ENCODE results near the gene CFAP299. TPM values are rescaled to one million over a fixed set of nuclear protein-coding genes. Genes with fewer than 3 reads are reported as not detected.

Gene CFAP299
- total and polyA plus RNA-seq, 4 donors = not detected

DNA sequence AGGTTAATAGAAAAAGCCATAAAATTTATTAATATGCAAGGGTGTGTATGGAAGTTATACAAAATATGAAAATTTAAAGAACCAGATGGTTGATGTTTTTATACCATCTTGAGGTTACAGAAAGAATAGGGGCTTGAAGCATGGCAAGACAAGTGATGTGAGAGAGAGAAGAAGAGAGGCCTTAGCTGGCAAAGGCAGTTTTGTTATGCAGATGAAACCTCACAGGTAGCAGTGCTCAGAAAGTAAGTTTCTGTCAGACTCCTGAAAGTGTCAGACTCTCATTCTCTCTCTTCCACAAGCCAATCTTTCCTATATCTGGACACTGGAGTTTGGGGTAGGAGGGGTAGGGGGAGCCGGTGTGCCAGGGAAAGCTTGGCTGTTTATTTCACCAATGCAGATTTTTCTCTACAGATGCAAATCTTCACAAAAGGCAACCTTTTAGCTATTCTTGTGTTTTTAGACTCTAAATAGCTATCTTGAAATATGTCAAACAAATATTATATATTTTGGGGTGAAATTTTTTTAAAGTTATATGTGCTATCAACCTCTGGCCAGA is 124.5 kb downstream of the CFAP299 start:
- no peaks in the 10 kb centered on the region for H3K27me3 ChIP-seq (ENCODE audit: control insufficient read depth in 1 of 2, insufficient read depth in 2 of 2, low read length in 1 of 2)
- intact Hi-C loops (cut with DNase I) = no loop called here
- WGBS, 2 donors = 41 to 49% methylated on average over 1 of the region's 1 CpG
- no peaks in the 10 kb centered on the region for H3K36me3 ChIP-seq (ENCODE audit: control insufficient read depth in 1 of 2, insufficient read depth in 2 of 2, low read length in 1 of 2)
- ATAC-seq (ENCODE audit: low FRiP score) = no peak
- no peak for DNase-seq
- H3K4me3 ChIP-seq (ENCODE audit: low read length in 2 of 2) = no peak overlapping the region
- no peak overlapping the region for H3K27ac ChIP-seq (ENCODE audit: low read depth in 1 of 2, low read length in 2 of 2)
- no peaks in the 10 kb centered on the region for H3K9me3 ChIP-seq (ENCODE audit: control insufficient read depth, low read length)
- H3K4me1 ChIP-seq (ENCODE audit: control insufficient read depth in 1 of 2, insufficient read depth in 2 of 2, low read length in 2 of 2) = no peaks in the 10 kb centered on the region

DNA sequence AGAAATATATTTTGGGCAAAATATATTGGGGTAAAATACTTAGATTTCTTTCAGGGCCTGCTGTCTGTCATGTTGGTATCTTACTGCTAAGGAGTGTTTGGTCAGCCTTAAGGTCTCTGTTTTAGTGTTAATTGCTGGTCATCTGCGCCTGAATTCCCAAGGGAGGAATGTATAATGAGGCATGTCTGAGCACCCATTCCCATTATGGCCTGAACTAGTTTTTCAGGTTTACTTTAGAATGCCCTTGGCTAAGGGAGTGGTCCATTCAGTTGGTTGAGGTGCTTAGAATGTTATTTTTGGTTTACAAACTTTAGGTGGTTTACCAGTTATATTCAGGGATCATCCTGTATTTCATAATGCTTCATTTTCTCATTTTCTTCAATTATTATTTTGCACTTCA is 125.9 kb downstream of the CFAP299 start:
- WGBS, 2 donors = 54 to 70% methylated on average over 1 of the region's 1 CpG
- no peak for ATAC-seq (ENCODE audit: low FRiP score)
- Histone ChIP-seq H3K36me3 (ENCODE audit: control insufficient read depth in 1 of 2, insufficient read depth in 2 of 2, low read length in 1 of 2) (no peaks in the 10 kb centered on the region), H3K27ac (ENCODE audit: low read depth in 1 of 2, low read length in 2 of 2) (no peak overlapping the region), H3K27me3 (ENCODE audit: control insufficient read depth in 1 of 2, insufficient read depth in 2 of 2, low read length in 1 of 2) (no peaks in the 10 kb centered on the region), H3K4me1 (ENCODE audit: control insufficient read depth in 1 of 2, insufficient read depth in 2 of 2, low read length in 2 of 2) (no peaks in the 10 kb centered on the region), H3K4me3 (ENCODE audit: low read length in 2 of 2) (no peak overlapping the region), H3K9me3 (ENCODE audit: control insufficient read depth, low read length) (no peaks in the 10 kb centered on the region)
- intact Hi-C loops (cut with DNase I) = no loop called here
- no peak for DNase-seq

DNA sequence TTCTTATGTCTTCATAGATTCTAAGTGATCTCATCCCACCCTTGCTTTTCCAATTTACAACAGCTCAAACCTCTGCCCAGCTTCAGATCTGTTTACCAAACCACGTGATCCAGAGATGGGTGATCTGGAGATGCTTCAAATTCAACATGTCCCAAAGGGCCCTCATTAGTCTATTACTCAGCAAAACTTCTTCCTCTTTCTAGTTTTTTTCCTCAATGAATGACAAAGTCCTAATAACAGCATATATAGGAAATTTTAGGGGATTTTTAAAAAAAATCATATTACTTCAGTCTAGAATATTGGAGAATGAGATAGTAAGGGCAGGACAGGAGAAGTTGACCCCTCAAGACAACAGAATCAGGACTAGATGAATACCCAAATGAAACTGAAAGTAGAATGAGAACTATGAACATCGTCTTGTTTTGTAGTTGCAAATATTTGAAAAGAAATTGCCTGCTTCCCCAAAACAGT is 127.1 kb downstream of the CFAP299 start:
- no peak for ATAC-seq (ENCODE audit: low FRiP score)
- H3K36me3 ChIP-seq (ENCODE audit: control insufficient read depth in 1 of 2, insufficient read depth in 2 of 2, low read length in 1 of 2) = no peaks in the 10 kb centered on the region
- intact Hi-C loops (cut with DNase I) = no loop called here
- no peak overlapping the region for H3K27ac ChIP-seq (ENCODE audit: low read depth in 1 of 2, low read length in 2 of 2)
- WGBS, 2 donors = 69 to 76% methylated on average over 2 of the region's 2 CpGs
- H3K4me1 ChIP-seq (ENCODE audit: control insufficient read depth in 1 of 2, insufficient read depth in 2 of 2, low read length in 2 of 2) = no peaks in the 10 kb centered on the region
- no peaks in the 10 kb centered on the region for H3K9me3 ChIP-seq (ENCODE audit: control insufficient read depth, low read length)
- H3K27me3 ChIP-seq (ENCODE audit: control insufficient read depth in 1 of 2, insufficient read depth in 2 of 2, low read length in 1 of 2) = no peaks in the 10 kb centered on the region
- DNase-seq = no peak
- H3K4me3 ChIP-seq (ENCODE audit: low read length in 2 of 2) = no peak overlapping the region

DNA sequence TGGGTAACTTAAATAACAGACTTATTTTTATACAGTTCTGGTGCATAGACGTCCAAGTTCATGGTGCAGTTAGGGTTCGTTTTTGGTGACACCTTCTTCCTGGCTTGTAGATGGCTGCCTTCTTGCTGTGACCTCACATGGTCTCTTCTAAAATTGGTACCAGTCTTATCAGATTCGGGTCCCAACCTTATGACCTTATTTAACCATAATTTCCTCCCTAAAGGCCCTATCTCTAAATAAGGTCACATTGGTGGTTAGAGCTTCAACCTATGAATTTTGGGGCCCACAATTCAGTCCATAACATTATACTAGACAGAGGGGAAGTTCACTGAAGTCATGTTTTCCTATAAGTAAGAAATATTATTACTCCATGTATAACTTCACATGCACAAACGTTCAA is 128.0 kb downstream of the CFAP299 start:
- Histone ChIP-seq H3K27ac (ENCODE audit: low read depth in 1 of 2, low read length in 2 of 2) (no peak overlapping the region), H3K4me3 (ENCODE audit: low read length in 2 of 2) (no peak overlapping the region), H3K27me3 (ENCODE audit: control insufficient read depth in 1 of 2, insufficient read depth in 2 of 2, low read length in 1 of 2) (no peaks in the 10 kb centered on the region), H3K36me3 (ENCODE audit: control insufficient read depth in 1 of 2, insufficient read depth in 2 of 2, low read length in 1 of 2) (no peaks in the 10 kb centered on the region), H3K9me3 (ENCODE audit: control insufficient read depth, low read length) (no peaks in the 10 kb centered on the region), H3K4me1 (ENCODE audit: control insufficient read depth in 1 of 2, insufficient read depth in 2 of 2, low read length in 2 of 2) (no peaks in the 10 kb centered on the region)
- DNase-seq = no peak
- intact Hi-C loops (cut with DNase I) = no loop called here
- 38 to 48% methylated on average over 4 of the region's 4 CpGs for WGBS, 2 donors
- no peak for ATAC-seq (ENCODE audit: low FRiP score)

DNA sequence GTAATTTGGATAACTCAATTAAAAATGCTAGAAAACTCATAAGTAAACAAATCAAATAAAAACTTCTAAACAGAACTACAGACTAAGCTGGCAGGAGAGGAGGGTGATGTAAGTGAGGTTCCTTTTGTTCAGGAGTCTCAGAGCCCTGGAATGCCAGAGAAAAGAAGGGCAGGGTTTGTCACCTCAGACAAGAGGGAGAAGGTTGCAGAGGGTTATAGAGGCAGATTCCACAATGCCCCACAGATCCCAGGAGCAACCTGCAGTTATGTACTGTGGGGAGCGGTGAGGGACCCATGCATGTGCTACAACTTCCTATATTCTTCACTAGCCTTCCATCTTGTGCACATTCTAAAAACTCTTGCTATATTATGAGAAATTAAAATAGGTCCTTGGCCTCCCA is 129.7 kb downstream of the CFAP299 start:
- intact Hi-C loops (cut with DNase I) = no loop called here
- WGBS, 2 donors = 97 to 100% methylated on average over 1 of the region's 1 CpG
- Histone ChIP-seq H3K9me3 (ENCODE audit: control insufficient read depth, low read length) (no peaks in the 10 kb centered on the region), H3K36me3 (ENCODE audit: control insufficient read depth in 1 of 2, insufficient read depth in 2 of 2, low read length in 1 of 2) (no peaks in the 10 kb centered on the region), H3K27ac (ENCODE audit: low read depth in 1 of 2, low read length in 2 of 2) (no peak overlapping the region), H3K4me3 (ENCODE audit: low read length in 2 of 2) (no peak overlapping the region), H3K27me3 (ENCODE audit: control insufficient read depth in 1 of 2, insufficient read depth in 2 of 2, low read length in 1 of 2) (no peaks in the 10 kb centered on the region), H3K4me1 (ENCODE audit: control insufficient read depth in 1 of 2, insufficient read depth in 2 of 2, low read length in 2 of 2) (no peaks in the 10 kb centered on the region)
- ATAC-seq (ENCODE audit: low FRiP score) (no peak), DNase-seq (no peak)

DNA sequence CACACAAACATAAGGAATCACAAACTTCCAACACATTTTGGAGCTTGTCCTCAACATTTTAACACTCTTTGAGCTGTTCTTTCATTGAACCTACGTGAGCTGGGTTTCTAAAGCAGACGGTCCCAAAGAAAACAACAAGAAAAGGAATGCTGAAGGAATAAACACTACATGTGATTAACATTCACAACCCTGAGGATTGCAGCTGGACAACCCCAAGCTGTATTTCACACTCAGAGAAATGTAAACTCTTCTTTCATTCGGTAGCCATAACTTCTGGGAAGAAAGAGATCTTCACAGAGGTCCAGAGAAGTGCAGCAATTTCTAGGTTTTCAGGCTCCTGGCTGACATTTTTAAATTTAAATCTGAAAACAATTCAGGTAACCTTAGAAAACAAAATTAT is 130.2 kb downstream of the CFAP299 start:
- 36 to 52% methylated on average over 3 of the region's 3 CpGs for whole genome bisulfite sequencing, 2 donors
- Histone ChIP-seq H3K27ac (ENCODE audit: low read depth in 1 of 2, low read length in 2 of 2) (no peak overlapping the region), H3K4me1 (ENCODE audit: control insufficient read depth in 1 of 2, insufficient read depth in 2 of 2, low read length in 2 of 2) (no peaks in the 10 kb centered on the region), H3K4me3 (ENCODE audit: low read length in 2 of 2) (no peak overlapping the region), H3K9me3 (ENCODE audit: control insufficient read depth, low read length) (no peaks in the 10 kb centered on the region), H3K36me3 (ENCODE audit: control insufficient read depth in 1 of 2, insufficient read depth in 2 of 2, low read length in 1 of 2) (no peaks in the 10 kb centered on the region), H3K27me3 (ENCODE audit: control insufficient read depth in 1 of 2, insufficient read depth in 2 of 2, low read length in 1 of 2) (no peaks in the 10 kb centered on the region)
- ATAC-seq (ENCODE audit: low FRiP score) (no peak), DNase-seq (no peak)
- intact Hi-C loops (cut with DNase I) = no loop called here

DNA sequence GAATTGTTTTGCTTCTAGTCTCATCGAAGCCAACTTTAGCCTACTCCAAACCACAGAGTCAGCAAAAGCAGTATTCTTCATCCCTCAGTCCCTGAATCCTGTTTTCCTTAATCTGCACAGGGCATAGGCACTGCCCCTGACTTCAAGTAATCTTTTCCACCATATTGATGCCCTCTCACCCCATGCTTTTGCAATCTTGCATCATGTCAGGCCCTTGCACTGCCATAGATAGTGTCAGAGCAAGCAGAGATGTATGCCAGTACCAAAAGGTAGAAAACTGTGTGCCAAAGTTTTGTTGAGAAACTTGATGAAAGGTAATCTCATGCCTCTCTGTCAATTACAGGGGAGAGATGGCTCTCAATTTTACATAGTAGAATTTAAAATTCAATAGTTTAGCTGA is 131.1 kb downstream of the CFAP299 start:
- intact Hi-C loops (cut with DNase I) = no loop called here
- 80 to 87% methylated on average over 1 of the region's 1 CpG for WGBS, 2 donors
- Histone ChIP-seq H3K9me3 (ENCODE audit: control insufficient read depth, low read length) (no peaks in the 10 kb centered on the region), H3K27ac (ENCODE audit: low read depth in 1 of 2, low read length in 2 of 2) (no peak overlapping the region), H3K27me3 (ENCODE audit: control insufficient read depth in 1 of 2, insufficient read depth in 2 of 2, low read length in 1 of 2) (no peaks in the 10 kb centered on the region), H3K36me3 (ENCODE audit: control insufficient read depth in 1 of 2, insufficient read depth in 2 of 2, low read length in 1 of 2) (no peaks in the 10 kb centered on the region), H3K4me1 (ENCODE audit: control insufficient read depth in 1 of 2, insufficient read depth in 2 of 2, low read length in 2 of 2) (no peaks in the 10 kb centered on the region), H3K4me3 (ENCODE audit: low read length in 2 of 2) (no peak overlapping the region)
- ATAC-seq (ENCODE audit: low FRiP score) (no peak), DNase-seq (no peak)

DNA sequence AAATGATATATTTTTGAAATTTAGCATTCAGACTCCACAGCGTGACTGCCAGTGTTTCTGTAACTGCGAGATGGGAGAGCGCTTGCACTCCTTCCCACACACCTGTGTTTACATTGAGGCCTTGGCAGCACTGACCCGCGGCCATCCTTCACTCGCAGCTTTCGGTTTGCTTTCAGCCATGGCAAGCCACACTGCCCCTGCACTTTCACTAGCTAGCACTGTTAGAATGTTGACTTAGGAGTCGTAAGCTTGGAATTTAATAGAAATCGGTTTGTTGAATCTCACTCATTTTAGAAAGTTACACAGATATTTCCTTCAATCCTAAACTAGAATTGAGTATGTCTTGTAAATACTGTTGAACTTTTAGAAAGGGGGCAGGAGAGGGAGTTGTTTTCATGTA is 136.2 kb downstream of the CFAP299 start:
- DNase-seq (no peak), ATAC-seq (ENCODE audit: low FRiP score) (no peak)
- Histone ChIP-seq H3K27ac (ENCODE audit: low read depth in 1 of 2, low read length in 2 of 2) (no peak overlapping the region), H3K36me3 (ENCODE audit: control insufficient read depth in 1 of 2, insufficient read depth in 2 of 2, low read length in 1 of 2) (no peaks in the 10 kb centered on the region), H3K27me3 (ENCODE audit: control insufficient read depth in 1 of 2, insufficient read depth in 2 of 2, low read length in 1 of 2) (no peaks in the 10 kb centered on the region), H3K4me3 (ENCODE audit: low read length in 2 of 2) (no peak overlapping the region), H3K4me1 (ENCODE audit: control insufficient read depth in 1 of 2, insufficient read depth in 2 of 2, low read length in 2 of 2) (no peaks in the 10 kb centered on the region), H3K9me3 (ENCODE audit: control insufficient read depth, low read length) (no peaks in the 10 kb centered on the region)
- 3 to 6% methylated on average over 9 of the region's 9 CpGs for WGBS, 2 donors
- intact Hi-C loops (cut with DNase I) = no loop called here

DNA sequence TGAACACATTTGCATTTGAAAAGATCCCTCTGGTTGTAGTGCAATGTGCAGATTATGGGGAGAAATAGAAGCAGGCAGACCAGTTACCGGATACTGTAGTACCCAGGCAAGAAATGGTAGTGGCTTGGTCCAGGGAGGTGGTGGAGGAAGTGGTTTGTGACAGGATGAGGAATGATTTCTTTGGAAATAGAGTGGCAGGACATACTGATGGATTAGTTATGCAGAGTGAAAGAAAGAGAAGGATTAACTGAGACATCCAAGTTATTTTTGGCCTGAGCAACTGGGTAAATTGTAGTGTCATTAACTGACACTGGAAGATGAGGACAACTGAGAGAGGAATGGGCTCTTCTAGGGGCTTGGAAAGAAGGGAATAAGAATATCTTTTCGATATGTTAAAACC is 139.7 kb downstream of the CFAP299 start:
- ATAC-seq (ENCODE audit: low FRiP score) (peak; percentile 22), DNase-seq (no peak)
- Histone ChIP-seq H3K27ac (ENCODE audit: low read depth in 1 of 2, low read length in 2 of 2) (no peak overlapping the region), H3K4me1 (ENCODE audit: control insufficient read depth in 1 of 2, insufficient read depth in 2 of 2, low read length in 2 of 2) (no peaks in the 10 kb centered on the region), H3K4me3 (ENCODE audit: low read length in 2 of 2) (no peak overlapping the region), H3K9me3 (ENCODE audit: control insufficient read depth, low read length) (no peaks in the 10 kb centered on the region), H3K27me3 (ENCODE audit: control insufficient read depth in 1 of 2, insufficient read depth in 2 of 2, low read length in 1 of 2) (no peaks in the 10 kb centered on the region), H3K36me3 (ENCODE audit: control insufficient read depth in 1 of 2, insufficient read depth in 2 of 2, low read length in 1 of 2) (no peaks in the 10 kb centered on the region)
- intact Hi-C loops (cut with DNase I) = no loop called here
- 88 to 92% methylated on average over 2 of the region's 2 CpGs for WGBS, 2 donors

Measured in aorta (tissue), 5 donors.